ENCODE measurements around the gene PSMB7.

- TF ChIP-seq CTCF (conservative IDR thresholded peaks at IDR 0.05 in 1 of 2, IDR thresholded peaks at IDR 0.05 in 1 of 2; ENCODE audit: low read depth in 1 of 2, low read length in 2 of 2): peak; percentile 77 to 80
- TF ChIP-seq EZH2 (IDR thresholded peaks at IDR 0.05; ENCODE audit: low read length, missing control alignments): no peak
These were observed at the start of gene PSMB7 for GRCh38 chr9:124415102-124415851.
